ENCODE data around the gene ST6GALNAC2.

DNA sequence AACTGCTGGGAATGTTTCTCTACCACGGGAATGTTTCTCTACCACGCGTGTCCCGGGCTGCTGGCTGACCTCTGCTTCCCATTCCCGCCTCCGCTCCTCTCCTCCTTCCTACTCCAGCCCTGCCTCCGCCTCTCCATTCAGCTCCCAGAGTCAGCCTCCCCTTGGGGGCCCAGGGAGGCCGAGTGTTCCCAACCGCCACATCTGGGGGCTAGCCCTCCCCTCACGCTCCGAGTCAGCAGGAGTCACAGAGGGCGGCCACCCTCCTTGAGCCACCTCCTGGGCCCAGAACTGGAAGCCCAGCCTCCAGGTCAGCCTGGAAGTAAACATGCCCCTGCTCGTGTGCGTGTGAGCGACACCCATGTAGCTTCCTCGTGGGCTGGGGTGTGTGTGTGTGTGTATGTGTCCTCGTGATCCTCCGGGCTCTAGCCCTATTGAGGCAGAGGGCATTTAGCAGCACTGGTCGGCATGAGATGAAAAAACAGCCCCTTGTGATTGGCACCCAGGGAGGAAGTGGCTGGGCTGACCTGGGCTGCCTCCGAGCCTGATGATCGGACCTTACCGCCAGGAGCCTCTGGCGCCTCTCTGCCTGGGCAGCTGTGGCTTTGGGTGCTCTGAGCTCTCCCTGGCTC is 55.5 kb downstream of the ST6GALNAC2 start:
- TF ChIP-seq, protein P1, sequence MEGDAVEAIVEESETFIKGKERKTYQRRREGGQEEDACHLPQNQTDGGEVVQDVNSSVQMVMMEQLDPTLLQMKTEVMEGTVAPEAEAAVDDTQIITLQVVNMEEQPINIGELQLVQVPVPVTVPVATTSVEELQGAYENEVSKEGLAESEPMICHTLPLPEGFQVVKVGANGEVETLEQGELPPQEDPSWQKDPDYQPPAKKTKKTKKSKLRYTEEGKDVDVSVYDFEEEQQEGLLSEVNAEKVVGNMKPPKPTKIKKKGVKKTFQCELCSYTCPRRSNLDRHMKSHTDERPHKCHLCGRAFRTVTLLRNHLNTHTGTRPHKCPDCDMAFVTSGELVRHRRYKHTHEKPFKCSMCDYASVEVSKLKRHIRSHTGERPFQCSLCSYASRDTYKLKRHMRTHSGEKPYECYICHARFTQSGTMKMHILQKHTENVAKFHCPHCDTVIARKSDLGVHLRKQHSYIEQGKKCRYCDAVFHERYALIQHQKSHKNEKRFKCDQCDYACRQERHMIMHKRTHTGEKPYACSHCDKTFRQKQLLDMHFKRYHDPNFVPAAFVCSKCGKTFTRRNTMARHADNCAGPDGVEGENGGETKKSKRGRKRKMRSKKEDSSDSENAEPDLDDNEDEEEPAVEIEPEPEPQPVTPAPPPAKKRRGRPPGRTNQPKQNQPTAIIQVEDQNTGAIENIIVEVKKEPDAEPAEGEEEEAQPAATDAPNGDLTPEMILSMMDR (IDR thresholded peaks at IDR 0.05), result peak in 1 of 6 experiments; percentile 9
- no peak for TF ChIP-seq POLR2A (IDR thresholded peaks at IDR 0.05)
